ENCODE measurements around the gene TLL2.

TLL2 gene

DNA sequence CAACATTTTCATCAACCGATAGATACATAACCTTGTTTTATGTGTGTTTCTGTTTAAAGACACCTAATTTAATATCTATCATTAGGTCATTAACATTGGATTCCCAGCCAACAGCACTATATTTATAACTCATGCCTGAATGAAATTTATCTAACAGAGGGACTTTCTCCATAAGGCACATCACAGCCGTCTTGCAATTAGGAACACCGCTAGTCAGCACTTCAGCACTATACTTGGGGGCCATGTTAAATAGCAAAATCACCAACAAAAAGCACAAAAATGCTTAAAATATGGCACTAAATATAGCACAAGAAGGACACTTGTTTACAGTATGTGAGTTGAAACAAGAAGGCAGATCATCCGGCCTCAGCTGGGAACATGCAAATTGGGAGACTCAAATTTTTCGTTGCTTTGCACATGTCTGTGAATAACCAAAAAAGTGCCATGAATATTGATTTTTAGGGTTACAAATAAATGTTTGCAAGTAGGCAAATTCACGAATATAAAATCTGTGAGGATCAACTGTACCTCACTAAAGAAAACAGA is 51.0 kb downstream of the TLL2 start:
- DNase-seq, result no peak

DNA sequence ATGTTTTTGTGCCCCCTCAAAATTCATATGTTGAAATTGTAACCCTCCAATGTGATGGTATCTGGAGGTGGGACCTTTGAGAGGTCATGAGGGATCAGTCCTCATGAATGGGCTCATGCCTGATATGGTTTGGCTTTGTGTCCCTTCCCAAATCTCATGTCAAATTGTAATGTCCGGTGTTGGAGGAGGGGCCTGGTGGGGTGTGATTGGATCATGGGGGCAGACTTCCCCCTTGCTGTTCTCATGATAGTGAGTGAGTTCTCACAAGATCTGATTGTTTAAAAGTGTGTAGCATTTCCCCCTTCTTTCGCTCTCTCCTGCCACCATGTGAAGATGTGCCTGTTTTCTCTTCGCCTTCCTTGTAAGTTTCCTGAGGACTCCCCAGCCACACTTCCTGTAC is 53.4 kb downstream of the TLL2 start:
- no peak for DNase-seq

DNA sequence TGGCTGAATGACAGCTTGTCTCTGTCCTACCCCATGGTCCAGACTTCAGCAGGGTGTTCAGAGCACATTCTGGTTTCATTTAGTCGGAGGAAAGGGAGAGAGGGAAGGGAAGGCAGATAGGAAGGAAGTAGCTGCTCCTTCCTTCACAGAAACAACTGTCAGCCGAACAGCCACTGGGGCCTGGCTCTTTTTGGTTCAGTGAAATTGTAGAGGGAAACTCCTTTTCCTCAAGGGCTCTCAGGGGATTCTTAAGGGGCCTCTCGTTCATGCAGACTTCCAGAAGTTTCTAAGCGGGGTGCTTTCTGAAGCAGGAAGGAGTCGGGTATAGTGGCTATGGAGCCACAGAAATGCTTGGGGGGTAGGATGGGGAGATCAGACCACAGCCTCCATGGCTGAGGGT is 56.4 kb downstream of the TLL2 start:
- no peak for DNase-seq

DNA sequence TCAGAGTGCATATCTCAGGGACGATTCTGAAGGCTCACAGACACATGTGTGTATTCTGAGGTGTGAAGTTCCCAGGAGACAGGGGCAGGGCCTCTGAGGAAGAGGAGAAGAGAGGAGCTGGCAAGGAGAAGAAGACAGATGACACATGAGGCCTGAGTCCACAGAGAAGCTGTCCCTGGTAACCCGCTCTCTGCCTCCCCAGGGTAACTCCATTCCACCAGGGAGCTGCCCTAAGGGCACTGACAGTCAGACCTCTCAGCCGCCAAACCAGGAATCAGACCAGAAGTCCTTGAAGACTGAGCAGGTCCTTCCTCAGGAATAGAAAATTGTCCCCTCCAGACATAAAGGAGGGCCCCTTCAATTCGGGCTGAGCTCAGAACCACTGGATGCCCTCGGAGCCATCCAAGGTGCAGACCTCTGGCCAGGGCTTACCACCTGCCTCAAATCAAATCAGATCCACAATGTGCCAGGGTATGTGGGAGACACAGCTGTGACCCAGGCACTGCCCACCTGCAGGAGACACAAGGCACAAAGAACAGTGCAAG is 57.4 kb downstream of the TLL2 start:
- DNase-seq, result no peak

DNA sequence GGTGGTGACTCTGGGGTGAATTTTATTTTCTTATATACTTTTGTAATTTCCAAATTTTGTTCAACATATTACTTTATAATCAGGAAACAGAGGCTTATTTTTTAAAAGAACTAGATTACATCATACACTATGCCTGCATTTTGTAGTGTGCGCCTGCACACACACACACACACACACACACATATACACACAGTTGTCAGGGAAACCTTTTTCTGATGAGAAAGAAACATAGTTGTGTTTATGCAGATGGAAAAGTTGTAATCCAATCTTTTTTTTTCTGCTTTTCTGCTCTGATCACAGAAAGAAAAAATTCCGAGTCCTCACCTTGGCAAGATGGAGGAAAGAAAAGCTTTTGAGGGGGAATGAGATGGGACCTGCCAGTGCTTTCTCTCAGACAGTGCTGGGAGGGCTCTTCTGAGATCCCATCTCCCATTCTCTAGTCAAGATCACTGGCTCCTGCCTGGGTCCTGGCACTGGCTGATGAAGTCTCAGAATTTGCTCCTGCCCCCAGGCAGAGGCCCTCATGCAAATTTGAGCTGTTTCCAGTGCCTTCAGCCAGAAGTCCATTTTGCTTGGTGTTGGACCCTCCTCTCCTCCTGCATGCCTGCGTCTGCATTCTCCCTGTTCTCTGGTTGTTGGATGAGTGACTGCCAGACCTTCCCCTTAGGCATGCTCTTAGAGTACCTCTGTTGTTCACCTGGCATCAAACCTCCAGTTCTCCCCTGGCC is 59.7 kb downstream of the TLL2 start:
- no peak for DNase-seq

DNA sequence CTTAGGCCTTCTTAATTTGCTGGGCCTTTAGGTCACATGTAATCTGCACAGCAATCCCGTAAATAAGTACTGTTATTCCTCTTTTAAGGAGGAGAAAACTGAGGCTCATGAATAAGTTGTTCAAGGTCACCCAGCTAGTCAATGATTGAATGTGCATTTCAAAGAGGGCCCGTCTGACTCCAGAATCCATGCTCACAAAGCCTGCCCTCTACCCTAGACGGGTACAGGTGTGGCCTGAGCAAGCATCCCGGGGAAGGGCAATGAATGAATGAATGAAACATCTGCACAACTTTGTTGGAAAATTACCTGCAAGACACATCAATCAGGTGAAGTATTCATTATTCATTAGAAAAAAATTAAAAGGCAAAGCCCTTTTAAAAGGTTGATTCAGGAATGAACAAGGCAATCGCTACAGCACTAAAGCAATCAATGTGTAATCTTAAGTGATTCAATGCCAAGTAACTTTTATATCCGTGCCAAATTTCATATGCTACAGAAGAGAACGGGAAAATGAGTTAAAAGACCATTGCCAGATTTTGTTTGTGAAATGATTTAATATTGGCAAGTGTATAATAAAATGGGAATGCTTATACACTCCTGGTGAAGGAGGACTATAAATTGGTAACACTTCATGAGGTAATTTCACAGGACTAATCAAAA is 61.1 kb downstream of the TLL2 start:
- no peak for DNase-seq

DNA sequence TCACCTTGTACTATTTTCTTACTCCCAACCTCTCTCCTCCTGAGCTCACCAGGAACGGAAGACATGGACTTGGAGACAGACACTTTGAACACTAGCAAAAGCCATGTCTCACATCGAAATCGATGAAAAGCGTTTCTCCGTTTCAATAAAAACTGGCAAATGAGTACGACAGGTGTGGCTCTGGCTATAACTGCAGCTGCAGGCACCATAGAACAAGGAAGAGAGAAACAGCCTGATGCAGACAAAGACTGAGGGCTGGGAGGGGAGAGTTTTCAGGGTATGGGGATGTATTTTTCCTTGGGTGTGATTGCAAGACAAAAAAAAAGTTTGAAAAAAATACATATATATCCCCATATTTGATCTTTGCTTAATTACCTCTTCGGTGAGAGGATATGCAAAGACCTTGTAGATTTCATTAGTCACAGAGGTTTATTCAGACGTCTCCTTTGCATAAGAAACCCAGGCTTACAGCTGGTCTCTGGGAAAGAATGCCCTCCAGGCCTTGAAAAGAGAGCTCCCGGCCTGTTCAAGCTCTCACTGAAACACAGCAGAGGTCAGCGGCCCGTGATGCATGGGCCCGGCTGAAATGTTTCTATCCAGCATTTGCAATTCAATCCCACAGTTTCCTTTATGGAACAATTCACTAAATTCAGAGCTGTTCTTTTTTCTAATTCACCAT is 63.1 kb downstream of the TLL2 start:
- no peak for DNase-seq

DNA sequence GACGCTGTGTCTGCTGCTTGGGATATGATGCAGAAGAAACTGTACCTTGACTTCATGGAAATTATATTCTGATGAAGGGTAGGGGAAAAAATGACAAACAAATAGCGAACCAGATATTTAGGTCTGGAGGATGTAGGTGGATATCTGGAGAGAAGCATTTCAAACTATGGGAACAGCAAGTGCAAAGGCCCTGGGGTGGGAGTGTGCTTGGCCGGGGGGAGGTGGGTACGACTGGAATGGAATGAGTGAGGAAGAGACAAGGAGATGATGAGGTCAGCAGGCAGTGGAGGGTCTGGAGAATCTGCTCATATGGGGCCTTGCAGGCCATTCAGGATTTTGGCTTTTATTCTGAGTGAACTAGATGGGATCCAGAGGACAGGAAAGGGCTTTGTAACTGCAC is 65.2 kb downstream of the TLL2 start:
- no peak for DNase-seq

DNA sequence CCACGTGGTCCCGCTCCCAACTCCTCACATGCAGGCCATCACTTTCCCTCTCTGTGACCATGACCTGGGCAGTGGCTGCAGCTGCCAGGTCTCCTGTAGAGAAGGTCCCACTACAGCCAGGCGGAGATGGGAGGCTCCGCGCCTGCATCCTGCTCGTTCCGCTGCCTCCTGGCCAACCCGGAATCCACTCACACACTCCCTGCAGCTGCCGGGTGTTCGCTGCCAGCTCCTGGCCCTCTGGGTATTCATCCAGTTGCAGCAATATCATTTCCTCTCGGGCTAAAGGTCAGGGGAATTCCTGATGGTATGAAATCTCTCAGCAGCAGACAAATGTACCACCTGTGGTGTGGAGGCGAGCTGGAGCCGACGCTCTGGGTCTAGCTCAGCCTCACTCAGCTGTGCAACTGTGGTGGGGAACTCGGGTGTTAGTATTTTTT is 65.7 kb downstream of the TLL2 start:
- DNase-seq, result no peak

DNA sequence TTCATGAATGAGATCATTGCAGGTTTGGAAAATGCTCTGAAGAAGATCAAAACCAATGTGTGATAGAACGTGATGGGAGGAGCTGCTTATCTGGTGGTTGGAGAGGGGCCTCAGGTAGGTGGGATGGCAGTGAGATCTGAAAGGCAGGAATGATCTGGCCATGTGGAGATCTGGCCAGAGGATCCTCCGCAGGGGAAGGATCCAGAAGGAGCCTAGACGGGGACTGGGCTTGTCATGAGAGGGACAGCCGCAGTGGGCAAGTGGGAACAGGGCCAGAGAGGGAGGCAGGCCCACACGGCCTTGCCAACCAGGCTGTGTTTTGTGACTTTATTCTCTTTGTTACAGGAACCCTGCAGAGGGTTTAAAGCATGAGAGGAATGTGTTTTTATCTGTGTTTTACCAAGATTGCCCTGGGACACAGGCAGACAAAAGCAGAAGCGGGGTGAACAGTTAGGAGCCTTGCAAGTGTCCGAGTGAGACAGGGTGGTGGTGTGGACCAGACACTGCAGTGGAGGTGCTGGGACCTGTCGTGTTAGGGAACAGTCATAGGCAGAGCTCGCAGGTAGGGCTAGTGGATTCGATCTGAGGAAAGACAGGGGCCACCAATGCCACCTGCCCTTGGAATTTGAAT is 66.6 kb downstream of the TLL2 start:
- DNase-seq, result no peak

DNA sequence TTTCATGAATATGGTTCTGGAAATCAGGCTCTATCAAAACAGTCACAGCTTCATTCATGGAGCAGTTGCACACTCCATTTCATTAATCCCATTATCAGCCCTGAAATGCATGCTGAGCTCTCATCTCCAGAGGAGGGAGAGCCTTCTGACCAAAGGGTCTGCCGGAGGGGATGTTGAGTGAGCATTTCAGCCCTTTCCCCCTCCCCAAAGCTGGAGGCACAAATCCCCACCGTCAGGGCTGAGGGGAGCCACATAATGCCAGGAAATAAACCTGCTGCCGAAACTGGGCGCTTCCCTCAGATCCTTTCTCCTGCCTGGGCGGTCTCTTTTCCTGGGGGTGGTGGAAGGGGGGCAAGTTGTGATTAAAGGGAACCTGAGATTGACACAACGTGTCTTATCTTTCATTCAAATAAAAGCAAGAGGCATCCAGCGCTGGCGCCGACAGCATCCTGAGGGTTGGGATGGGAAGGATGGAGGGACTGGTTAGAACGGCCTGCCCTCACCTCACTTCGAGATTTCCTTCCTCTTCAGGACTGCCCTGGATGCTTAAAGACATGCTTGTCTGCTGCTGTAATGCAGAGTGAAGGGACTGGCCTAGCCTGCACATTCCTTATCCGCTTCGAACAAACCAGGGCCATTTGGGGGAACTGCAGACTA is 71.6 kb downstream of the TLL2 start:
- DNase-seq, result no peak

DNA sequence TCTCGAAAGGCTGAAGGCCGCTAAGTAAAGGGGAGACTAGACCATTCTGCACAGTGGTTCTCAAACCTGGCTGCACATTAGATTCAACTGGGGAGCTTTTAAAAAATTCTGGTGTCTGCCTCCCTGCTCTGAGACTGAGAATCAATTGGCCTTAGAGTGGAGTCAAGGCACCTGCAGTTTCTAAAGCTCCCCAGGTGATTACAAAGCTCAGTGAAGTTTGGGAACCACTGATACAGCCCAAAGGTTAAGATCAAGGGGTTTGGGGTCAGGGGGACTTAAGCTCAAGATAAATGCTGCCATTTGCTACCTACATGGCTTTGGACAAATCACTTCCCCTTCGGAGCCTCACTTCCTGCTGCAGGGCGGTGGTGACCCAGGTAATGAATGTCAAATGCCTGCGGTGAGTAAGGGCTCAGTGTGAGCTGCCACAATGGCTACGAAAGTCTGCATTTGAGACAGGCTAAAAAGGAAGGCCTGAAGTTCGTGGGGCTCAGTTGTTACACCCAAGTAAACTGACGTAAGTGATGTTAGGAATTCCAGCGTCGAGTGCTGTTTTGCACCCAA is 72.3 kb downstream of the TLL2 start:
- no peak for DNase-seq

DNA sequence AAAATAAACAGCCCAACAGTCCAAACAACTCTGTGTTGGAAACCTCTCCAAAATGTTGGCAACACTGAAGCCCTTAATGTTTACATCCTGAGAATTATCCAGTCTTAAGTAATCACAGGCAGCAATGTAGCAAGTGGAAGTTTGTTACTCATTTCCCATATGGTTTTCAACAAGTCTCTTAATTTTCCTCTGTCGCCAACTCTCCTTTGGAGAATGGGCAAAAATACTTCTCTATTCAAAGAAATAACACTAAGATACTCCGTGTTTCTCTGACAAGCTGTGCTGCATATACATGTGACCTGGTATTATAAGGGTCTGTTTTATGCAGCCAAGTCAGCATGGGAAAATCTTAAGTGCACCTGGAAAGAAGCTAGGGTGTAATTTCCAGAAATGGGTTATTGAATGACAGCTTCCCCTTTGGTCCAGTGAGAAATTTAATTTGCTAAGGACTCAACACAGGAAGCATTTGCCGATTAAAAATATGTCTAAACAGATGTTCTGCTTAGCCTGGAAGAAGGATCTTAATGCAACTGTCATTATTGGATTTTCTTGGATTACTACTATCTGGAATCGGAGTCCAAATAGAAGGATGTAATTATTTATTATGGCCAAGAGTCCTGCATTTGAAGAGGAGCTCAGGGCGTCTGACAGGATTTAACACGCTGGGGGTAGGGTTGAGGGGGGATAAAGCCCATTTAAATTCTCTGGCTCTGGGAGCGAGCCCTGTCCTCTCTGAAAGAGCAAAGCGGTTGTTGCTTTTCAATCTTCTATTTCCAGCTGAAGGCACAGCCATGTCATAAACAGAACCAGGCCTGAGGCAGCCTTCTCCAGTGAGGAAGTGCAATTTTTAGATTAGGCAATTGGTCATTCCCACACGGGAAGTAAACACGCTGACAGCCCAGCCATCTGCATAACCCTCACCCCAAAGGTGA is 73.1 kb downstream of the TLL2 start:
- no peak for DNase-seq

DNA sequence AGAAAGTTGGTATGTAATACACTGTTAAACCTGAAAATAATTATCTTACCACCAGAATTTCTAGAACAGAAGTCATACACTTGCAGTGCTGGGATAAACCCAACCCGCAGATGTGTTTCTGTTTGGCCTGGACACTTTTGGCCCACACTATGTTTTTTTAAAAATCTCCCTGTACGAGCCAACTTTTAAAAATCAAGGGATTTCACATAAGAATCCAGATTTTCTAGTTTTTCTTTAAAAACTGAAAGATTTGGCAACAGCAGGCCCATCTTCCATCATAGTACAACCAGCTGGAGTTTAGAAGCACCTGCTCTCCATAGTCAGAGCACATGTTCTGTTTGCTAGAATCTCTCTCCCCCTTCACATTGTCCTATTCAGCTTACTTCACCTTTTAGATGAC is 74.0 kb downstream of the TLL2 start:
- DNase-seq, result no peak

DNA sequence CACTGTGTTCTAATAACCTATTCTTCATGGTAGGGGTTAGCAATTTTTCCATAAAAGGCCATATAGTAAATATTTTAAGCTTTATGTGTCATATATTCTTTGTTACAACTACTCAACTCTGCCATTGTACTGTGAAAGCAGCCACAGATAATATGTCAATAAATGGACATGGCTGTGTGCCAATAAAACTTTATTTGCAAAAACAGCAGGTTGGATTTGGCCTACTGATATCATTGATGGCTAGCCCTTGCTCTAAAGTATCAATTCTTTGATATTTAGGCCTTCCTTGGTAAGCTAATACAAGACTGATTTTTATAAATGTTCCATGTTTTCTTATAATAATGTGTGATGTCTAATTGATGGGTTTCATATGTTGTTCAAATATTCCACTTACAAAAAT is 77.7 kb downstream of the TLL2 start:
- no peak for DNase-seq

DNA sequence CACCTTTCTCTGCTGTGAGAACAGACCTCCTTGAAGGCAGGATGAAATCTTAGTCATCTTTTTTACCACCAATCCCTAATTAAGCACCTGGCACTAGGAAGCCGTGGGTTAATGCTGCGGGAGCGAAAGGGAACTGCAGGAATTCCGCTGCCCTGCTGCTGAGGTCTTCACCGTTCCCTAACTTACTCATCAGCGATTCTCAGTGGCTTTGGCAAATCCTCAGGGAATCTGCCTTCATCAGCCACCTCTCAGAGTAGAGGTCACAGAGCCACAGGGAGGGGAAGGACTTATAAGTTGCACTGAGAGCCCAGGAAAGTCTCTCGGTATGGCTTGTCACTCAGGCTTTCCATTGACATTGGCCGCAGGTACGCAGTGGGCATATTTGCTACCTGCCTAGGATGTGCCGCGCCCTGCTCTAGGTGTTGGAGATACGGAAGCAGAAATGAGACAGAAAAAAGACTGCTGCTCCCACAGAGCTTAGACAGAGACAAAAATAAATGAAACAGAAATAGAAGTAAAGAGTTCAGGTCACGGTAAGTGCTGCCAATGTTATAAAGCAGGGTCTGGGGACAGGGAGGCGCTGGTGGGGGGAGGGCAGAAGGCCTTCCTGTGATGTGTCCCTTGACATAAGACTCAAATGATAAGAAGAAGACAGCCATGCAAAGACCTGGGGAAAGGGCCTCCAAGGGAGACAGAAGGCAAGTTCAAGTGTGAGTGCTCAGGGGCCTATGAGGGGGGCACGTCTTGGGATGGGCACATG is 82.3 kb downstream of the TLL2 start:
- no peak for DNase-seq

DNA sequence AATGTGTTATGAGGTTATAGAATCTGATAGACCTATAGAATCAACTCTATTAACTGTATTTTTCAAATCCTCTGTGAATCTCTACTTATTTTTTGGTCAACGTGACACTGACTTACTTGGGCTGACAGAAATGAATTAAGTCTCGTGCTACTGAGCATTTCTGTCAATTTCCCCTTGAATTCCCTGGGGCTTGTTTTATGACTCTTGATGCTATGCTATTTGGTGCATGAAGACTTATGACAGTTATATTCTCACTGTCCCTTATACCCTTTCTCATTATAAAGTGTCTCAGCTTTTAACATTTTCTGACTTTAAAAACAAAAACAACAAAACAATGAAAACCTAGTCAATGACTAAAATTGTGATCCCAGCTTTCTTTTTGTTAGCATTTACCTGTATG is 86.4 kb downstream of the TLL2 start:
- DNase-seq, result no peak

DNA sequence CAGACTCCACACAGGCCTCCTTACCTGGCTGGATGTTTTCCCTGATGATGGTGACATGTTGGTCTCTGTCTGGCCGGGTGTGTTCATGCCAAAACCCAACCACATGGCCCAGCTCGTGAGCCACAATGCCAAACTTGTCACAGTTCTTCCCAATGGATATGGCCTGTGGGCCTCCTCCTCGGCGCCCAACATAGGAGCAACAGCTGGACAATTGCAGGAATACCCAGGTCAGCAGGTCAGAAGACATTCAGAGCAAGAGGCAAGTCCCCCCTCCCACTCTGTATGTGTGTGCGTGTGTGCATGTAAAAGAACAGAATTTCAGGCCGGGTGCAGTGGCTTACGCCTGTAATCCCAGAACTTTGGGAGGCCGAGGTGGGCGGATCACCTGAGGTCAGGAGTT is 91.2 kb downstream of the TLL2 start:
- no peak for DNase-seq

DNA sequence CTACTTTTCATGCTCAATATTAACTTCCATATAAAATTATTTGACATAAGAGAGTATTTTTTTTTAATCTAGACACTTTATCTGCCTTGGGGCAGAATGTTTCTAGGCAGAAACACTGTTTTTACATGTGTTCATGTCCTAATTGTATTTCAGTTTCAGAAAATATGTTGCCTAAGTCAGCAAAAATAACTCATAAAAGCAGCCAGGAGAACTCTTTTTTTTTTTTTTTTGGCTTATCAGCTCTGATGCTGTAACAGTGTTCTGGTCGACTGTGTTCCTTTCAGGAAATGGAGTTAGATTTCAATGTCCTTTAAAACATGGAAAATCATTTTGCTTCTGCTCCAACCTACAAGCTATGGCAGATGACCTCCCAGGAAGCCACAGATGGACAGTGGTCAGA is 91.7 kb downstream of the TLL2 start:
- no peak for DNase-seq

DNA sequence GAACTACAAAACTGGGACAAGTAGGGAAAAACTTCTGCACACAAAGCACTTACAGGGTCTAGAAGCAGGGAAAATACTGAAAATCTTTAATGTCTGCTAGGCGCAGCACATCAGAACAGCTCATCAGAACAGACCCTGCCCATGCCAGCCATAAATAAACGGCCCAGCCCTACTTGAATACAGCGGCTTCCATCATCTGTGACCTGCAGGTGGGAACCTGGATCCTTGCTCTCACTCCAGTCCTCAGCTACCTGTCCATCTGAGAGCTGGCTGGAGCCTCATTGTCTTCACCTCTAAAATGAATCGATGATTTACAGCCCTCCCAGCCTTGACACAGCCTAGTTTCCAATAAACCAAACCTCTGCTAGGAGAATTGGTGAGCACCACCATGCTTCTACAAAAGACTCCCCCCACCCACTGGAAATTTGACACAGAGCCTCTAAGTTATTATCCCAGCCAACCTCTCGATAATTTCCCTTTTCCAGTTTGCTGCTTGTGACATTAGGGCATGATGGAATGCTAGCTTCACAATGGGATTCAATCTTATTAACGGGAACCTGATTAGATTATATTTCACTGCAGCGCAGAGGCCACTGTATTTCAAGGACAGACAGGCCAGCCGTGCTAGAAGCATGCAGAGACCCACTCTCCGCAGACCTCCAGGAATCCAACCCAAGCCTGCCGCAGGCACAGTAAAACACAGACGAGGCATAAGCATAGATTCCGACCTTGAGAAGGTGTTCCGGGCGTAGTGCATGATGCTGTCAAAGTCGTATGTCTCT is 93.3 kb downstream of the TLL2 start:
- no peak for DNase-seq
